Measurements from ENCODE around the gene GADD45G. TPM values are rescaled to one million over a fixed set of nuclear protein-coding genes. Genes with fewer than 3 reads are reported as not detected.

GADD45G gene
- total RNA-seq, 2 experiments from 2014 or later: 0.72 to 1.2 TPM

DNA sequence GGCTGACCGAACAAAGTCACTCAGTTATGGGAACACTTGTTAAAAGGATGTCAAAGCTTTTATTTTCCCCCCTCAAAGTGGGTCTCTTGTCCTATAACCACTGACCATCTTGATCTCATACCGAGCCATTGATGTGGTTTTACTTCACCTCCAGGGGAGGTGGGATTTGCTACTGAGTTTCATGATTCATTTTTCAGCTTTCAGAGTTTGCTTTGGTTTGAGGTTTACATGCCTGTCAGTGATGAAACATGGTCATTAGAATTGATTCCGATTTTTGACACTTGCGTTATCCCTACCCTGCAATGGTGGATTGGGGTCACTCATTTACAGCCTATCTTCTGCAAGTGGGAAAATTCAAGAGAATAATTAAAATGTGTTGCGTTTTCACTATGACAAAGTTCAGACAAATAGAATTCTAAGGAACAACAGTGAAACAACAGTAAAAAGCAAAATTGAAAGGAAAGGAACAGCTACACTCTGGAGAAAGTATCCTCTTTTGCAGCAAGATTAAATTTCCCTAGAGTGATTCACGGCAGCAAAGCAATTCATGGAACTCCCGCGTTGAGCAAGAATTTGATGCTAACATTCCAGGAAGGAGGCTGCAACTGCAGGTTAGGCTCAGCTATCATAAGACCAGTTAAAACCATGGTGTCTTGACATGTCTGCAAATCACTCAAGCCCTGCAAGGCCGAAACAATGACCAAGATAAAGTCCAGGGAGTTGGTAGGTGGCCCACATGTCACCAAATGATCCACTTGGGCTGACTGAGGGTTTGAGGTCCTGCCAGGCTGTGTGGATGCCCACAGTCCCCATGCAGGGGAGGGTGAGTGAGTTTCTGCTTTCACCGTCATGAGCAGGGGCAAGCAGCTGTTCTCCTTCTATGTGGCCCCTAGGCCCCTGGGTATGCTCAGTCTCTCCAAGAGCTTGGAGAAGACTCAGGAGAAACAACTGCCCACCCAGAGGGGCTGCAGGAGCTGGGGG is 9.4 kb downstream of the GADD45G start:
- H3K4me3 Mint-ChIP-seq: no peak overlapping the region

DNA sequence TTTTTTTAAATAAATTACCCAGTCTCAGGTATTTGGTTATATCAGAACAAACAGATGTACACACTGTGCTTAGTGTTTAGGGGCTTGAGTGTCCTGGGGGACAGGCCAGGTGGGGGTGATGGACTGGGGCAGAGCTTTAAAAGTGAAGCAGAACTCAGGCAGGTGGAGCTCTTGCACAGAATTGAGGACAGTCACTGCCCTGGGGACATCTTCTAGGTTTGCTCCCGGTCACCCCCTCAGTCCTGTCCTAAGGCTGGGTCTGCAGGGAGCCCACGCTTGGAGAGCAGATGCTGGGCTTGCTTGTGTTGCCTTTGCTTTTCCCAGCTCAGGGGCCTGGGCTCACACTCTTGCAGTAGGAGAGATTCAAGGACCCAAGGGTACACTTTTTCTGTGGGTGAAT is 10.8 kb downstream of the GADD45G start:
- Mint-ChIP-seq H3K4me3 (no peak overlapping the region), H3K36me3 (ENCODE audit: low read depth) (no peaks in the 10 kb centered on the region), H3K27ac (no peak overlapping the region), H3K27me3 (ENCODE audit: low read depth) (no peaks in the 10 kb centered on the region), H3K4me1 (ENCODE audit: low read depth) (no peaks in the 10 kb centered on the region), H3K9me3 (peaks cover 2% of the 10 kb centered on the region)
- intact Hi-C loops (cut with micrococcal nuclease): no loop called here
- CTCF ChIA-PET: interaction anchor here (0.6 to 1.8 kb wide), 4 partner anchors 13 to 487 kb away, joined by 3 to 4 read pairs (median 3); no protein-coding TSS in a partner anchor
- no peak for DNase-seq

More for the DNA sequence above, 9.4 kb downstream of the GADD45G start:
- Mint-ChIP-seq H3K27me3 (ENCODE audit: low read depth) (no peaks in the 10 kb centered on the region), H3K36me3 (ENCODE audit: low read depth) (no peaks in the 10 kb centered on the region), H3K27ac (no peak overlapping the region), H3K4me1 (ENCODE audit: low read depth) (no peaks in the 10 kb centered on the region), H3K9me3 (peaks cover 2% of the 10 kb centered on the region)
- CTCF ChIA-PET: interaction anchor here (1.8 to 2.3 kb wide), 2 partner anchors 11 to 16 kb away, joined by 7 read pairs; no protein-coding TSS in a partner anchor
- DNase-seq: no peak
- intact Hi-C loops (cut with micrococcal nuclease): no loop called here

DNA sequence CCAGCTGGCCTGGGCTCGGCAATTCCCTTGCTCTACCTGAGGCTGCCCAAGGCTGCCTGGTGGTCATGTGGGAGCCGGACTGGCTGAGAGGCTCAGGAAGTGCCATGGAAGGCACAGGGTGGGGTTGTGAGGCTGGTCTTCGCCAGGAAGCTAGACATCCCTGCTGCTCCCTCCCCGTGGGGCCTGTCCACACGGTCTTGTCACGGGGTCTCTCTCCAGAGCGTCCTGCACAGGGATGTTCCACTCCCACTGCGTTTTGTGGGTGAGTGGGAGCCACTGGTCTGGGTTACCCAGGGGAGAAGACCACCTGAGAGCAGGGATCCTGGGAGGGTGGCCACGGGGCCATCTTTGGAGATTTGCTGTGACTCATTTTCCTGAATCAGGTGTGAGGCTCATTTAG is 11.6 kb downstream of the GADD45G start:
- Mint-ChIP-seq H3K27ac (no peak overlapping the region), H3K4me1 (ENCODE audit: low read depth) (no peaks in the 10 kb centered on the region), H3K4me3 (no peak overlapping the region), H3K27me3 (ENCODE audit: low read depth) (no peaks in the 10 kb centered on the region), H3K9me3 (peaks cover 2% of the 10 kb centered on the region), H3K36me3 (ENCODE audit: low read depth) (no peaks in the 10 kb centered on the region)
- DNase-seq: no peak
- CTCF ChIA-PET: interaction anchor here (1.2 to 1.8 kb wide), 3 partner anchors 14 to 486 kb away, joined by 3 to 4 read pairs (median 3); no protein-coding TSS in a partner anchor
- intact Hi-C loops (cut with micrococcal nuclease): no loop called here

DNA sequence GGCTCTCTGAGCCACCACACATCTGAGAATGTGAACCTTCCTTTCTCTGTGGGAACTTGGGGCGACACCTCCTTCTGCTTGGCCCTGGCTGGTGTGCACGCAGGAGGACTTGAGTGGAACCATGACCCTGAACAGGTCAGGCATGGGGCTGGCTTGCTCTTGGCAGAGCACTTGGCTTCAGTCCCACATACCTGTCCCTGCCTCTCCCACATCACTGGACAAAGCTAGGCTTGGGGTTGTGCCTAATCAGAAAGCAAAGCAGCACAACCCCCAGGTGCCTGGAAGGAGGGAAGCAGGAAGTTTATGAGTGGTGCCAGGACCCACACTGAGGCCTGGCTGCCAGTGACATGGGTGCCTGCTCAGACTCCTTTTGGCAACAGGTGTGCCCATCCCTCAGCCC is 13.2 kb downstream of the GADD45G start:
- Mint-ChIP-seq H3K27me3 (ENCODE audit: low read depth) (no peaks in the 10 kb centered on the region), H3K4me3 (no peak overlapping the region), H3K27ac (no peak overlapping the region), H3K9me3 (no peaks in the 10 kb centered on the region), H3K4me1 (ENCODE audit: low read depth) (no peaks in the 10 kb centered on the region), H3K36me3 (ENCODE audit: low read depth) (no peaks in the 10 kb centered on the region)
- intact Hi-C loops (cut with micrococcal nuclease): no loop called here
- CTCF ChIA-PET: interaction anchor here (0.8 to 1.4 kb wide), 2 partner anchors 14 to 15 kb away, joined by 3 to 4 read pairs; no protein-coding TSS in a partner anchor
- DNase-seq: no peak

DNA sequence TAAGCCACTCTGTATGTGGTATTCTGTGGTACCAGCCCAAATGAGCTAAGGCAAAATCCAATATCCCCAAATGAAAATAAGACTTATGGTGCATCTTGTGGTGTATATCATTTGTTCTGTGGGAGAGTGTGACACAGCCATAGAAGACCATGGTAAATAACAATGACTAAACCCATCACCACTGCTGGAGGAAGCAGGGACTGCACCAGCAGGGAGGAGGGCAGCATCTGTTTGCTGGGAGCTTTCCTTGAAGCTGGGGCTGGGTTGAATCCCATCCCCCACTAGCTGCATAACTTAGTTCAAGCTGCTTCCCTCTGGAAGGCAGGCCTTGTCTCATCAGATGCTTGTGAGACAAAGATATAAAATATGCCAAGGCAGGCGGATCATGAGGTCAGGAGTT is 14.2 kb downstream of the GADD45G start:
- no peak for DNase-seq
- H3K27ac Mint-ChIP-seq: no peak overlapping the region
- intact Hi-C loops (cut with micrococcal nuclease): no loop called here
- H3K9me3 Mint-ChIP-seq: no peaks in the 10 kb centered on the region
- CTCF ChIA-PET: interaction anchor here (0.9 kb wide), 1 partner anchor 17 kb away, joined by 3 read pairs; no protein-coding TSS in a partner anchor
- H3K4me1 Mint-ChIP-seq (ENCODE audit: low read depth): no peaks in the 10 kb centered on the region
- no peaks in the 10 kb centered on the region for H3K36me3 Mint-ChIP-seq (ENCODE audit: low read depth)
- no peak overlapping the region for H3K4me3 Mint-ChIP-seq
- no peaks in the 10 kb centered on the region for H3K27me3 Mint-ChIP-seq (ENCODE audit: low read depth)

DNA sequence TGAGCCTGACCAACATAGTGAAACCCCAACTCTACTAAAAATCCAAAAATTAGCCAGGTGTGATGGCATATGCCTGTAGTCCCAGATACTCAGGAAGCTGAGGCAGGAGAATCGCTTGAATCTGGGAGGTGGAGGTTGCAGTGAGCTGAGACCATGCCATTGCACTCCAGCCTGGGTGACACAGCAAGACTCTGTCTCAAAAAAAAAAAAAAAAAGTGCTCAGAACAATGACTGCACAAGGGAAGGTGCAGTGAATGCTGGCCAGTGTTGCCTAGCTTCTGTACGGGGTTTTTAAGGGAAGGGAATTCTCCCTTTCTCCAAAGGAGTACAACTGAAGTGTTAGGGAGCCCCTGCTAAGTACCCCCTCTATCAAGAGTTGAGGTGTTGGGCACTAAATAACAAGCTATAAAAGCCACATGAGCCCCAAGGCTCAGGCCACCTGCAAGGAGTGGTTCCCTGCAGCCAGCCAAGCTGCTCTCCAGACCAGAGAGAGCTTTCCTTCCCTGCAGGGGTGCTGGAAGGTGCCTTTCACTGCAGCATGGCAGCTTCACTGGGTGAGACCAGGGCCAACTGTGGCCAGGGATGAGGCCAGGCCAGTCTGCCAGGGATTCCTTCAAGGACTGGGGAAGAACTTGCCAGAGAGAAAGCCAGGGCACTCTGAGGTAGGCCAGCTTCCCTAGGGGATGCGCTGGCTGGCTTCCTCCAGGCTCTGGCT is 14.8 kb downstream of the GADD45G start:
- CTCF ChIA-PET: interaction anchor here (0.6 to 0.9 kb wide), 2 partner anchors 18 to 1212 kb away, joined by 3 read pairs; no protein-coding TSS in a partner anchor
- no peaks in the 10 kb centered on the region for H3K4me1 Mint-ChIP-seq (ENCODE audit: low read depth)
- H3K27ac Mint-ChIP-seq: no peak overlapping the region
- intact Hi-C loops (cut with micrococcal nuclease): no loop called here
- no peak overlapping the region for H3K4me3 Mint-ChIP-seq
- no peak for DNase-seq
- no peaks in the 10 kb centered on the region for H3K27me3 Mint-ChIP-seq (ENCODE audit: low read depth)
- H3K9me3 Mint-ChIP-seq: no peaks in the 10 kb centered on the region
- no peaks in the 10 kb centered on the region for H3K36me3 Mint-ChIP-seq (ENCODE audit: low read depth)

DNA sequence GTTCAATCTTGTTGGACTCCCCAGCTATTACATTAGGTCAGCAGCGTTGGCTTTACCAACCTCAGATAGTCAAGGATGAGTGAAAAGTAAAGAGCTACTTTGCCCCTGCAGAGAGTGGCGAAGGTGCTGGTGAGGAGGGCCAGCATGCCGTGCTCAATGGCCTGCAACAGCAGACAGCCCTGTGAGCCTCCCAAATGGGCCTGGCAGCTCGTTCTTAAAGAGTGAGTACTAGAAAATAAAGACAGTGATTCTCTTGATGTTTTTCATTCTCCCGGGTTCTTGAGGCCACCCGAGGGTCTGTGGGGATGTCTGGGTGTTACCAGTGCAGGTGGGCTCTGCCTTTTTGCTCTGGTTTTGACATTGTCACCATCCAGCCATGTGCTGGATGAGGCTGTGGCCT is 16.2 kb downstream of the GADD45G start:
- intact Hi-C loops (cut with micrococcal nuclease): no loop called here
- Mint-ChIP-seq H3K36me3 (ENCODE audit: low read depth) (no peaks in the 10 kb centered on the region), H3K27ac (no peak overlapping the region), H3K4me3 (no peak overlapping the region), H3K9me3 (no peaks in the 10 kb centered on the region), H3K27me3 (ENCODE audit: low read depth) (no peaks in the 10 kb centered on the region), H3K4me1 (ENCODE audit: low read depth) (no peaks in the 10 kb centered on the region)
- CTCF ChIA-PET: interaction anchor here (1.2 to 1.3 kb wide), 3 partner anchors 18 to 481 kb away, joined by 3 to 5 read pairs (median 3); no protein-coding TSS in a partner anchor
- no peak for DNase-seq

DNA sequence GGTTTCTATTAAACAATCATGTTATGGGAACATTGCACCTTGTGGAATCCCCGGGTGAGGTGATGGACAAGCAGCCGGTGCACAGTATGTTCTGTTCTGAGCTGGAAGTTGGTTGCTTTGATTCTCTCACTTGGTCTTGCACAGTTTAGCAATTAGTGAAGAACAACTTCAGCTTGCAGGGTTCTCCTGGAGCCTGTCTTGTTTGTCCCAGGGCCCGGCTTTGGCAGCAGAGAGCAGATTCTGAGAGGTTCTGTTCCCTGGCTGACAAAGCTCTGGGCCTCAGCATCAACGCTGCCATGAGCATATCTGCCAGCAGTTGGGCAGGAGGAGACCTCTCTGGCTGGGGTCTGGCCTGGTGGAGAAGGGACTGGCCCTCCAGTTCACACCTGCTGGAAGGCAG is 16.9 kb downstream of the GADD45G start:
- H3K27me3 Mint-ChIP-seq (ENCODE audit: low read depth): no peaks in the 10 kb centered on the region
- no peaks in the 10 kb centered on the region for H3K36me3 Mint-ChIP-seq (ENCODE audit: low read depth)
- H3K9me3 Mint-ChIP-seq: no peaks in the 10 kb centered on the region
- no peak overlapping the region for H3K27ac Mint-ChIP-seq
- no peak for DNase-seq
- no peak overlapping the region for H3K4me3 Mint-ChIP-seq
- intact Hi-C loops (cut with micrococcal nuclease): no loop called here
- no peaks in the 10 kb centered on the region for H3K4me1 Mint-ChIP-seq (ENCODE audit: low read depth)
- CTCF ChIA-PET: no interaction called here

DNA sequence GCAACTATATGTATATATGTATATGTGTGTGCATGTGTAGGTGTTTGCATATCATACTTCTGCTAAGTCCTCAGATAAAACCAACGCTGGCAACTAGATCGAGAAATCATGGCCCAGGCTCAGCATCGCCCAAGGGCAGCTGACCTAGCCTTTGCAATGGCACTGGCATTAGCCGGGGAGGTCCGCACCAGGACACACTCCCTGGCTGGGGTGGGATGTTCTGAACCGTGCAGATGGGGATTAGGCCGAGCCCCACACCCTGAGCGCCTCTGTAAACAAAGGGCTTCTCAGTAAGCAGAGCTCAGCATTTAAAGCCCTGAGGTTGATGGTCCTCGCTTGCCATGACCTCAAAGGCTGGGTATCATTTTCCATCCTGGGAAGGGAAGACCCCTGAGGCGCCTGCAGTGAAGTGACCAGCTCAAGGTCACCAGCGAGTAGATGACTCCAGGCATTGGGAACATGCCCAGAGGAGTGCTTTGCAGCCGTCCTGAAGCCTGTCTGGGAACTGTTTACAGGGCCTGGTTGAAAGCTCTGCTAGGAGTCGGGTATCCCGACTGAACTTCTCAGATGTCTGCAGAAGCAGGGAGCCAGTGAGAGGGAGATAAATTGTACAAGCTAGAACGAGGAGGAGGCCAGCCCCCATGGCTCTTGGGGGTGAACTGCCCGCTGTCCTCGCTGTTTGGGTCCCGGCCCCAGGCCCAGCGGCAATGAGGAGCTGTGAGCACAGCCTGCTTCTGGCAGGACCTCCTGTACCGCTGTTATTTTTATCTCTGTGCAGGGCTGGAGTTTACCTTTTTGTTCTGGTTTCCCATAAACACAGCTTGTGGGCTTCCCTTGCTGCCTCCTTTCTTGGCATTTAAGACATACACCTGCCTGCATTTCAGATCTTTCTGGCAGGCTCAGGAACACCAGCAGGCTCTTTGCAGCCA is 18.4 kb downstream of the GADD45G start:
- Mint-ChIP-seq H3K27ac (no peak overlapping the region), H3K36me3 (ENCODE audit: low read depth) (no peaks in the 10 kb centered on the region), H3K27me3 (ENCODE audit: low read depth) (no peaks in the 10 kb centered on the region), H3K9me3 (no peaks in the 10 kb centered on the region), H3K4me1 (ENCODE audit: low read depth) (no peaks in the 10 kb centered on the region), H3K4me3 (no peak overlapping the region)
- CTCF ChIA-PET: interaction anchor here (0.8 to 1.7 kb wide), 4 partner anchors 23 to 477 kb away, joined by 3 to 4 read pairs (median 4); no protein-coding TSS in a partner anchor
- no peak for DNase-seq
- intact Hi-C loops (cut with micrococcal nuclease): no loop called here

DNA sequence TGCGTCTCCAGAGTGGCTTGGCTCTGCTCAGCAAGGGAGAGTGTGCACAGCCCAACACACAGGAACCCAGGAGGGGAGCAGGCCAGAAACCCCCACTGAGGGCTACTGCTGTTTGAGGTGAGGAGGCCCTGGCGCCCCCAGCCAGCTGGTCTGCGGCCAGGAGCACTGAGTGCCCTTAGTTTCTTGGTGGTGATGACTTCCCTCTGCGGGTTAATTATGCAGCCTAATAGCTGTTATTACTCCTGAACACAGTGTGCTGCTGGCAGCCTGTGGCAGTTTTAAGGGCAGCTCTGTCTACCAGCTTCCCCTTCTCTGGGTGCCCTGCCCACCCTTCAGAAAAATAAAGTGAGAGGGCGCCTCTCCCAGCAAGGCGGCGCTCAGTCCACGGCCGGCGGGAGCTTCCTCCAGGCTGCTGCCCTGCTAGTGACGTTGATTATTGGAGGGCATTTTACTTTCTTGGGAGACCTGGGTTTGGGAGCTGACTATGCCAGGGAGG is 19.2 kb downstream of the GADD45G start:
- no peaks in the 10 kb centered on the region for H3K9me3 Mint-ChIP-seq
- CTCF ChIA-PET: interaction anchor here (0.8 to 1.7 kb wide), 4 partner anchors 24 to 476 kb away, joined by 3 to 4 read pairs (median 4); no protein-coding TSS in a partner anchor
- H3K27me3 Mint-ChIP-seq (ENCODE audit: low read depth): no peaks in the 10 kb centered on the region
- intact Hi-C loops (cut with micrococcal nuclease): no loop called here
- DNase-seq: no peak
- no peak overlapping the region for H3K27ac Mint-ChIP-seq
- H3K4me3 Mint-ChIP-seq: no peak overlapping the region
- H3K36me3 Mint-ChIP-seq (ENCODE audit: low read depth): no peaks in the 10 kb centered on the region
- H3K4me1 Mint-ChIP-seq (ENCODE audit: low read depth): no peaks in the 10 kb centered on the region
